ENCODE data around the gene GSAP.
A peak's percentile ranks its signal among the peaks of the same experiment; 100 is the strongest.

GSAP gene

GRCh38 chr7:77403957-77404356, 12.2 kb downstream of the GSAP start:
- no peaks in the 10 kb centered on the region for H3K36me3 ChIP-seq (ENCODE audit: insufficient read depth, low read length)
- H3K4me1 ChIP-seq (ENCODE audit: control insufficient read depth, insufficient read depth, low read length) = peaks cover 3% of the 10 kb centered on the region
- no peaks in the 10 kb centered on the region for H3K27me3 ChIP-seq (ENCODE audit: control insufficient read depth, insufficient read depth, low read length)
- H3K4me3 ChIP-seq (ENCODE audit: low read length) = no peak overlapping the region
- H3K9ac ChIP-seq (ENCODE audit: low read depth, low read length) = no peak overlapping the region
- no peak overlapping the region for H3K4me2 ChIP-seq (ENCODE audit: low read length)
- no peaks in the 10 kb centered on the region for H3K9me3 ChIP-seq (replicated peaks; ENCODE audit: low read length)

DNA sequence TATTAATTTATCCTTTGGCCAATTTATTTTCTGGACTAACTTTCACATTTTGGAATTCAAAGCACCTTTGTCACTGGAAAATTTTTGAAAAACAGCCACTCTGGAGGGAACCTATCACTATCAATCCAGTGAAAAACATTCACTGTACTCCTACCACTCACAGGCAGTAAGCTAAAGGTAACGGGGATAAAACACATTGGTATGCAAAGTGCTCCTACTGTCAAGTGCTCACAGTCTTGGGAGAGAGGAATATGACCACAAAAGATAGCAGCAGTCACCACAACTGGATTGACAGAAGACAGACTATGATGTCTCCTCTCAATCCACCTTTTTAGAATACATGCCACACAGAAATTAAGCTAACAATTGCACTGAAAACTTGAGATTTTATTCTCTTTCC, 13.3 kb downstream of the GSAP start:
- H3K4me2 ChIP-seq (ENCODE audit: low read length) = no peak overlapping the region
- no peak overlapping the region for H3K4me3 ChIP-seq (ENCODE audit: low read length)
- no peaks in the 10 kb centered on the region for H3K4me1 ChIP-seq (ENCODE audit: control insufficient read depth, insufficient read depth, low read length)
- no peak overlapping the region for H3K9ac ChIP-seq (ENCODE audit: low read depth, low read length)
- no peaks in the 10 kb centered on the region for H3K9me3 ChIP-seq (replicated peaks; ENCODE audit: low read length)
- H3K36me3 ChIP-seq (ENCODE audit: insufficient read depth, low read length) = no peaks in the 10 kb centered on the region
- H3K27me3 ChIP-seq (ENCODE audit: control insufficient read depth, insufficient read depth, low read length) = no peaks in the 10 kb centered on the region

GRCh38 chr7:77401002-77401401, 15.1 kb downstream of the GSAP start:
- no peaks in the 10 kb centered on the region for H3K4me1 ChIP-seq (ENCODE audit: control insufficient read depth, insufficient read depth, low read length)
- H3K36me3 ChIP-seq (ENCODE audit: insufficient read depth, low read length) = no peaks in the 10 kb centered on the region
- H3K9ac ChIP-seq (ENCODE audit: low read depth, low read length) = no peak overlapping the region
- H3K4me3 ChIP-seq (ENCODE audit: low read length) = no peak overlapping the region
- no peak overlapping the region for H3K4me2 ChIP-seq (ENCODE audit: low read length)
- H3K9me3 ChIP-seq (replicated peaks; ENCODE audit: low read length) = no peaks in the 10 kb centered on the region
- H3K27me3 ChIP-seq (ENCODE audit: control insufficient read depth, insufficient read depth, low read length) = no peaks in the 10 kb centered on the region

GRCh38 chr7:77399816-77400215, 16.3 kb downstream of the GSAP start:
- Histone ChIP-seq H3K4me3 (ENCODE audit: low read length) (no peak overlapping the region), H3K4me1 (ENCODE audit: control insufficient read depth, insufficient read depth, low read length) (no peaks in the 10 kb centered on the region), H3K27me3 (ENCODE audit: control insufficient read depth, insufficient read depth, low read length) (no peaks in the 10 kb centered on the region), H3K9ac (ENCODE audit: low read depth, low read length) (no peak overlapping the region), H3K36me3 (ENCODE audit: insufficient read depth, low read length) (no peaks in the 10 kb centered on the region), H3K4me2 (ENCODE audit: low read length) (no peak overlapping the region), H3K9me3 (replicated peaks; ENCODE audit: low read length) (no peaks in the 10 kb centered on the region)

DNA sequence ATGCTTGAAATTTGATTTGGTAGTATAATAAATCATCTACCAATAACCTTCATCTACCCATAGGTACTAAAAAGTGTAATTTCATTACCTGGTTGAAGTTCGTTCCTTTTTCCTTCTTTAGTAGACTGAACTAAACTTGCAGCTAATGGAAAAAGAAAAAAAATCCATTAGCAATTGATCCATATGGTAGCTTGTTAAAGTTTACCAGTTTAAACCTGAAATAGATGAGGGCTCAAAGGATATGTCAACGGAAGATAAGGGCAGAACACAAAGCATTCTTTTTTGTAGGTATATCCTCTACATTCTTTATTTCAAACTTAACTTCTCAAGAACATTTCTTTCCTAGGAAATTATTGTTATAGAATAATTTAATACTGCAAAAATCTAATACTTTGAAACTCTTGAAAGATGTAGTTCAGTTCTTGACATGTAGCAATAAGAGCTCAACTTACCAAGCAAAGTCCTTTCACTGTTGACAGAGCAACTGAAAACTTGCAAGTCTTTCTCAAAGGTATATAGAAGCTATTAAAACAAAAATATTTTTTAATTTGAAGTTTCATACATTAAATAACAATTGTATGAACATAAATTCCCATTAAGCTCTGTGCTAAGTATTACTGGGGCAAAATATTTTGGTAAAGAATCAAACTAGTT, 19.1 kb downstream of the GSAP start:
- H3K4me1 ChIP-seq (ENCODE audit: control insufficient read depth, insufficient read depth, low read length) = no peaks in the 10 kb centered on the region
- no peaks in the 10 kb centered on the region for H3K27me3 ChIP-seq (ENCODE audit: control insufficient read depth, insufficient read depth, low read length)
- no peaks in the 10 kb centered on the region for H3K9me3 ChIP-seq (replicated peaks; ENCODE audit: low read length)
- H3K4me3 ChIP-seq (ENCODE audit: low read length) = no peak overlapping the region
- no peak overlapping the region for H3K4me2 ChIP-seq (ENCODE audit: low read length)
- H3K9ac ChIP-seq (ENCODE audit: low read depth, low read length) = no peak overlapping the region
- no peaks in the 10 kb centered on the region for H3K36me3 ChIP-seq (ENCODE audit: insufficient read depth, low read length)

DNA sequence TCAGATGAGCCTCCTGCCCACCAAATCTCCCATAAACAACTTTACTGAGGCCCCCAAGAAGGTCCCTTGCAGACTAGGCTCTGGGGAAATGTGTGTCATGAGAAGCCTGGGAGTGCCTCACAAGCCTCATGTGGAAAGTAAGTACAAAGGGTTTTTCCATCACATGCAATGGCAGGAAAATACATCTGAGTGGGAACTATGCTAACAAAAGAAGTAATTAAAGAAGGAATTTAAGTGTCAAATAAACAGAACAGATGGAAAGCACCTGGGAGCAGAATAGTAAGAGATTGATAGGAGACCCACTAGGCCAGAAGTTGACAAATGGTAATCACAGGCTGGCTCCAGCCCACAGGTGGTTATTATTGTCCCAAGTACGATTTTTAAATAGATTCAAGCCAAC, 20.5 kb downstream of the GSAP start:
- Histone ChIP-seq H3K36me3 (ENCODE audit: insufficient read depth, low read length) (no peaks in the 10 kb centered on the region), H3K9me3 (replicated peaks; ENCODE audit: low read length) (no peaks in the 10 kb centered on the region), H3K27me3 (ENCODE audit: control insufficient read depth, insufficient read depth, low read length) (no peaks in the 10 kb centered on the region), H3K4me3 (ENCODE audit: low read length) (no peak overlapping the region), H3K4me2 (ENCODE audit: low read length) (no peak overlapping the region), H3K9ac (ENCODE audit: low read depth, low read length) (no peak overlapping the region), H3K4me1 (ENCODE audit: control insufficient read depth, insufficient read depth, low read length) (no peaks in the 10 kb centered on the region)

DNA sequence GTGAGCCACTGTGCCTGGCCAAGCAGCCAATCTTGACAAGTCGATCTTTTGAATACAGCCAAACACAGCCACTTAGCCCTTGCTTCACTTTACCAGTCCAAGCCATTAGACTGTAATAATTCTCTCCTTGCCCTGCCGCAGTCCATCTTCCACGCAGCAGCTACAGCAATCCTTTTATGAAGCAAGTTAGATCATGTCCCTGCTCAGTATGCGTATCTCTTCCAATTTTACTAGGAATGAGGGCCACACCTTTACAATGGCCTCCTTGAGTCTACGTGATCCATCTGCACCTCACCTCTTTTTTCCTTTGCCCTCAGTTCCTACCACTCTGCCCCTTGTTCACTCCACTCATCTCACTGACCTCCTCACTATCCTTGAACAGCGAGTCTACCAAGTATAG, 22.2 kb downstream of the GSAP start:
- no peaks in the 10 kb centered on the region for H3K4me1 ChIP-seq (ENCODE audit: control insufficient read depth, insufficient read depth, low read length)
- H3K4me3 ChIP-seq (ENCODE audit: low read length) = no peak overlapping the region
- H3K4me2 ChIP-seq (ENCODE audit: low read length) = no peak overlapping the region
- H3K9ac ChIP-seq (ENCODE audit: low read depth, low read length) = no peak overlapping the region
- H3K9me3 ChIP-seq (replicated peaks; ENCODE audit: low read length) = no peaks in the 10 kb centered on the region
- H3K36me3 ChIP-seq (ENCODE audit: insufficient read depth, low read length) = no peaks in the 10 kb centered on the region
- no peaks in the 10 kb centered on the region for H3K27me3 ChIP-seq (ENCODE audit: control insufficient read depth, insufficient read depth, low read length)

- Histone ChIP-seq H3K4me1 (ENCODE audit: control insufficient read depth, insufficient read depth, low read length) (no peaks in the 10 kb centered on the region), H3K4me2 (ENCODE audit: low read length) (no peak overlapping the region)
Measured at GRCh38 chr7:77393261-77393660, 22.9 kb downstream of the GSAP start.

DNA sequence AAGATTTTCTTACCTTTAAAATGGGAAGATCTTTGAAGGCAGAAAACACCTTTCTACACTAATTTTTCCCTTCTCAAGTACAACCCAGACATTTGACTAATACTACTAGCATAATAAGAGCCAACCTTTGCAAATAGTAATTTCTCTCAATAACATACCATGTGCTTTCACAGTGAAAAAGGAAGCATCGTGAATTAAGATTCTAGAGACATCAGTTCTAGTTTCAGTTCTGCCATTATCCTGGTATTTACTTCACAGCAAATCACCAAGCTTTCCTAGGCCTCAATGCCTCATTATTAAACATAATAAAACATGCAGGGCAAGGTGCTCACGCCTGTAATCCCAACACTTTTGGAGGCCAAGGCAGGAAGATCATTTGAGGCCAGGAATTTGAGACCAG, 24.9 kb downstream of the GSAP start:
- H3K4me2 ChIP-seq (ENCODE audit: low read length) = no peak overlapping the region
- H3K36me3 ChIP-seq (ENCODE audit: insufficient read depth, low read length) = no peaks in the 10 kb centered on the region
- H3K4me3 ChIP-seq (ENCODE audit: low read length) = no peak overlapping the region
- no peaks in the 10 kb centered on the region for H3K4me1 ChIP-seq (ENCODE audit: control insufficient read depth, insufficient read depth, low read length)
- no peaks in the 10 kb centered on the region for H3K9me3 ChIP-seq (replicated peaks; ENCODE audit: low read length)
- H3K9ac ChIP-seq (ENCODE audit: low read depth, low read length) = no peak overlapping the region
- H3K27me3 ChIP-seq (ENCODE audit: control insufficient read depth, insufficient read depth, low read length) = no peaks in the 10 kb centered on the region

More at GRCh38 chr7:77393261-77393660, 22.9 kb downstream of the GSAP start:
- no peaks in the 10 kb centered on the region for H3K9me3 ChIP-seq (replicated peaks; ENCODE audit: low read length)
- no peak overlapping the region for H3K4me3 ChIP-seq (ENCODE audit: low read length)
- no peak overlapping the region for H3K9ac ChIP-seq (ENCODE audit: low read depth, low read length)
- H3K36me3 ChIP-seq (ENCODE audit: insufficient read depth, low read length) = no peaks in the 10 kb centered on the region
- H3K27me3 ChIP-seq (ENCODE audit: control insufficient read depth, insufficient read depth, low read length) = no peaks in the 10 kb centered on the region

DNA sequence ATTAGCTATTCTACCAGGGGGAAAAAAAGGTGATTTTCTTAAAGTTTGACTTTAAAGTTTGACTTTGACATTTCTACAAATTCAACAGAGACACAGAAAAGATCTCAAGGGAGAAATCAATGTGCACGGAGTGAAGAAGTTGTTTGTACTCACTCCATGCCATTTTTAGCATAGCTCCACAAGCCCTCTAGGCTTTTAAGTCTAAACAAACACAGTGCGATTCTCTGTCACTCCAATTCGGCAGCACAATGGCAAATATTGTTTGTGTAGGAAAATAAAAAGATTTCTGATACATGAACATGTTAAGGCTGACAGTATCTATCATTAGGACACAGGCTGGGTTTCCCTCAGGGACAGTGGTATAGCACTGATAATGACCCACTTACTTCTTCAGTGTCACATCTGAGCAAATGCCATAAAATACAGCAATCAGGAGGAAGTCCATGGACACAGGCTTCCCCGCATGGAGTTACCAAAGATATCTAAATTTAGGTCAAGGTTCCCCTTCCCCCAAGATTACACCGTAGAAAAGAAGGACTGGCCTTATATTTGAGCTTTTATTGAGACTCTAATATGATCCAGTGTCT, 28.0 kb downstream of the GSAP start:
- no peak overlapping the region for H3K4me2 ChIP-seq (ENCODE audit: low read length)
- H3K4me1 ChIP-seq (ENCODE audit: control insufficient read depth, insufficient read depth, low read length) = peaks cover 4% of the 10 kb centered on the region
- H3K9me3 ChIP-seq (replicated peaks; ENCODE audit: low read length) = no peaks in the 10 kb centered on the region
- no peaks in the 10 kb centered on the region for H3K36me3 ChIP-seq (ENCODE audit: insufficient read depth, low read length)
- no peak overlapping the region for H3K9ac ChIP-seq (ENCODE audit: low read depth, low read length)
- no peaks in the 10 kb centered on the region for H3K27me3 ChIP-seq (ENCODE audit: control insufficient read depth, insufficient read depth, low read length)
- no peak overlapping the region for H3K4me3 ChIP-seq (ENCODE audit: low read length)

- H3K9me3 ChIP-seq (replicated peaks; ENCODE audit: low read length) = no peaks in the 10 kb centered on the region
- no peaks in the 10 kb centered on the region for H3K27me3 ChIP-seq (ENCODE audit: control insufficient read depth, insufficient read depth, low read length)
- H3K4me3 ChIP-seq (ENCODE audit: low read length) = no peak overlapping the region
- no peak overlapping the region for H3K9ac ChIP-seq (ENCODE audit: low read depth, low read length)
- H3K4me1 ChIP-seq (ENCODE audit: control insufficient read depth, insufficient read depth, low read length) = peaks cover 7% of the 10 kb centered on the region
- H3K36me3 ChIP-seq (ENCODE audit: insufficient read depth, low read length) = no peaks in the 10 kb centered on the region
- H3K4me2 ChIP-seq (ENCODE audit: low read length) = no peak overlapping the region
Measured at GRCh38 chr7:77386165-77386822, 29.9 kb downstream of the GSAP start.

DNA sequence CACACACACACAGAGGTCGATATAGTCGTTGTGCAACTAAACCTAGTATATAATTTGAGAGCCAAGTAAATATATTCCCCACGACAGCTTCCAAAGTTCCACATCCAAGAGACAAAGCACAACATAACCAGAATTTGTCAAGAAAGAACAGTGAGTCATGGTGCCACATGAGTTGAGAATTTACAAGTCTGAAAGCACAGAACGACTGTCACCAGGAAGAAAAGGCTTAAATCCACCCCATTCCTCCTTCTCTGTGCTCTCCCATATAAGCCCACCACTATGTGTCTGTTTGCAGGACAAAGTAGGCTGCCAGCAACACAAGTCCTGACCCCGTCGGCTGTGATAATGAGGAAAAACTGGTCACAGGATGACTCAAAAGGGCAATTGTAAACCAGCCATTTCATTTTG, 32.8 kb downstream of the GSAP start:
- H3K36me3 ChIP-seq (ENCODE audit: insufficient read depth, low read length) = no peaks in the 10 kb centered on the region
- H3K27me3 ChIP-seq (ENCODE audit: control insufficient read depth, insufficient read depth, low read length) = no peaks in the 10 kb centered on the region
- peaks cover 7% of the 10 kb centered on the region for H3K4me1 ChIP-seq (ENCODE audit: control insufficient read depth, insufficient read depth, low read length)
- H3K4me3 ChIP-seq (ENCODE audit: low read length) = no peak overlapping the region
- no peaks in the 10 kb centered on the region for H3K9me3 ChIP-seq (replicated peaks; ENCODE audit: low read length)
- no peak overlapping the region for H3K9ac ChIP-seq (ENCODE audit: low read depth, low read length)
- H3K4me2 ChIP-seq (ENCODE audit: low read length) = peak overlapping the region; percentile 58
